Measurements from ENCODE around the gene DCTN1. TPM values are rescaled to one million over a fixed set of nuclear protein-coding genes. Genes with fewer than 3 reads are reported as not detected.

The DCTN1 gene
- total RNA-seq, 1 experiment from 2014 or later, result 87.0 TPM

GRCh38 chr2:74325815-74326214, 54.3 kb downstream of the DCTN1 start:
- DNase-seq (ENCODE audit: low read depth), result no peak

GRCh38 chr2:74321737-74322136, 58.4 kb downstream of the DCTN1 start:
- DNase-seq (ENCODE audit: low read depth), result no peak

- no peak for DNase-seq (ENCODE audit: low read depth)
Measured at GRCh38 chr2:74317701-74318100, 62.4 kb downstream of the DCTN1 start.

- DNase-seq (ENCODE audit: low read depth), result peak; percentile 12
Measured at GRCh38 chr2:74316627-74317295, 63.4 kb downstream of the DCTN1 start.

GRCh38 chr2:74314107-74314506, 66.0 kb downstream of the DCTN1 start:
- DNase-seq (ENCODE audit: low read depth), result no peak

- DNase-seq (ENCODE audit: low read depth), result no peak
Measured at GRCh38 chr2:74313497-74313896, 66.6 kb downstream of the DCTN1 start.

- no peak for DNase-seq (ENCODE audit: low read depth)
Measured at GRCh38 chr2:74312913-74313312, 67.2 kb downstream of the DCTN1 start.

Other genes starting within 250 kb of the DCTN1 start
- gene BOLA3, start 232.4 kb downstream of the DCTN1 start, total RNA-seq (2014; rRNA removed; shearing (Covaris generic)), result 148 and 253 TPM in 2 replicates
- gene MOB1A, start 201.4 kb downstream of the DCTN1 start, total RNA-seq (2014; rRNA removed; shearing (Covaris generic)), result 206 and 218 TPM in 2 replicates
- 60.5 and 73.4 TPM in 2 replicates for gene MTHFD2, start 181.7 kb downstream of the DCTN1 start, total RNA-seq (2014; rRNA removed; shearing (Covaris generic))
- 0.02 TPM in 1 of 2 replicates, not detected in the other for gene SLC4A5, start 36.9 kb downstream of the DCTN1 start, total RNA-seq (2014; rRNA removed; shearing (Covaris generic))
- 0.57 and 1.6 TPM in 2 replicates for gene C2orf81, start 41.3 kb upstream of the DCTN1 start, total RNA-seq (2014; rRNA removed; shearing (Covaris generic))
- 60.2 and 64.7 TPM in 2 replicates for gene WDR54, start 41.4 kb upstream of the DCTN1 start, total RNA-seq (2014; rRNA removed; shearing (Covaris generic))
- 10.5 and 12.1 TPM in 2 replicates for gene RTKN, start 61.6 kb upstream of the DCTN1 start, total RNA-seq (2014; rRNA removed; shearing (Covaris generic))
- 7.8 and 27.8 TPM in 2 replicates for gene INO80B, start 74.8 kb upstream of the DCTN1 start, total RNA-seq (2014; rRNA removed; shearing (Covaris generic))
- 45.2 and 55.7 TPM in 2 replicates for gene WBP1, start 78.1 kb upstream of the DCTN1 start, total RNA-seq (2014; rRNA removed; shearing (Covaris generic))
- 52.1 and 77.3 TPM in 2 replicates for gene MOGS, start 85.1 kb upstream of the DCTN1 start, total RNA-seq (2014; rRNA removed; shearing (Covaris generic))
- 38.0 and 38.2 TPM in 2 replicates for gene MRPL53, start 92.4 kb upstream of the DCTN1 start, total RNA-seq (2014; rRNA removed; shearing (Covaris generic))
- 7.8 TPM in 2 replicates for gene CCDC142, start 102.7 kb upstream of the DCTN1 start, total RNA-seq (2014; rRNA removed; shearing (Covaris generic))
- gene TTC31, start 102.8 kb upstream of the DCTN1 start, total RNA-seq (2014; rRNA removed; shearing (Covaris generic)), result 10.0 and 13.6 TPM in 2 replicates
- gene LBX2, start 119.3 kb upstream of the DCTN1 start, total RNA-seq (2014; rRNA removed; shearing (Covaris generic)), result 0.10 and 1.6 TPM in 2 replicates
- 28.9 and 31.3 TPM in 2 replicates for gene PCGF1, start 127.4 kb upstream of the DCTN1 start, total RNA-seq (2014; rRNA removed; shearing (Covaris generic))
- 0.10 and 0.34 TPM in 2 replicates for gene TLX2, start 134.1 kb upstream of the DCTN1 start, total RNA-seq (2014; rRNA removed; shearing (Covaris generic))
- not detected in 2 replicates for gene DQX1, start 145.9 kb upstream of the DCTN1 start, total RNA-seq (2014; rRNA removed; shearing (Covaris generic))
- 115 and 119 TPM in 2 replicates for gene AUP1, start 149.4 kb upstream of the DCTN1 start, total RNA-seq (2014; rRNA removed; shearing (Covaris generic))
- 29.4 and 32.0 TPM in 2 replicates for gene HTRA2, start 149.6 kb upstream of the DCTN1 start, total RNA-seq (2014; rRNA removed; shearing (Covaris generic))
- gene LOXL3, start 173.6 kb upstream of the DCTN1 start, total RNA-seq (2014; rRNA removed; shearing (Covaris generic)), result 43.9 and 66.9 TPM in 2 replicates
- 7.5 and 13.3 TPM in 2 replicates for gene DOK1, start 174.4 kb upstream of the DCTN1 start, total RNA-seq (2014; rRNA removed; shearing (Covaris generic))

Measured in M059J (cell line).